ENCODE results near the gene GCN1. TPM values are rescaled to one million over a fixed set of nuclear protein-coding genes. Genes with fewer than 3 reads are reported as not detected.

GCN1 gene
- total RNA-seq, 2 experiments from 2014 or later = 217 to 343 TPM

DNA sequence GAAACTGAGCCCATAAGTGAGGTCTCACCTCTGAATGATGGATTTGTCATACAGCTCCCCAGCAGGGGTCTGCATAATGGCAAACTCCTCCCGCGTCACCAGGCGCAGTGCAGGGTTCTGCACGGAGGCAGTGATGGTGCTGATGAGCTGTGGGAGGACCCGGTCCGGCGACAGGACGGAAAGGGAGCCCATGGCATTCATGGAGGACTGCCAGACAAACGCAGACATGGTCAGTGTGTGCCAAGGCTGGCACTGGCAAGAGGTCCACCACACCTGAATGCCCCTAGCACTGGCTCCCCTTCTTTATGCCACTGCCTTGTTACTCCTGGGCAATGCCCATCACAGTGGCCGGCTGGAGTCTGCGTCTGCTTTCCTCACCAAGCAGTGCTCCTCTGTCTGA is 32.7 kb downstream of the GCN1 start:
- intact Hi-C loops (cut with micrococcal nuclease; ENCODE audit: unreplicated experiment) = no loop called here
- ChIA-PET CTCF (ENCODE audit: unreplicated experiment) (no interaction called here), POLR2A (interaction anchor here (1.2 kb wide), 1 partner anchor 39 kb away, joined by 3 read pairs; the partner anchor contains the start of gene RPLP0)
- BruUV-seq (replicated peaks) = no TSS peak
- Histone ChIP-seq H3K4me1 (ENCODE audit: insufficient read depth, low read length, poor library complexity, severe bottlenecking) (peaks cover 23% of the 10 kb centered on the region), H3K79me2 (ENCODE audit: insufficient read depth, low read depth, low read length) (peaks cover 7% of the 10 kb centered on the region; the same call in 1 of the 2 replicates), H3K27ac (ENCODE audit: low read depth, low read length, poor library complexity, severe bottlenecking) (no peak overlapping the region), H2AFZ (ENCODE audit: low read length) (no peak overlapping the region), H3K36me3 (ENCODE audit: insufficient read depth, low read length) (peaks cover 94% of the 10 kb centered on the region), H3K4me2 (ENCODE audit: low read length) (no peak overlapping the region), H3K4me3 (ENCODE audit: low read depth, low read length, poor library complexity, severe bottlenecking) (no peak overlapping the region), H3K9me2 (ENCODE audit: insufficient read depth, low read length) (no peaks in the 10 kb centered on the region), H4K20me1 (ENCODE audit: insufficient read depth, low read length) (no peaks in the 10 kb centered on the region), H3K9me3 (ENCODE audit: low read length) (0 out of 2 replicates have a peak, but pooled peaks cover 2% of the 10 kb centered on the region)
- no peak for DNase-seq (ENCODE audit: low spot score)
- no peak for TF ChIP-seq EZH2phosphoT487 (IDR thresholded peaks at IDR 0.05; ENCODE audit: borderline replicate concordance, low read depth, low read length)
- TF ChIP-seq CTCF (conservative IDR thresholded peaks at IDR 0.05; ENCODE audit: low read length) = no peak

- Histone ChIP-seq H3K4me2 (ENCODE audit: low read length) (no peak overlapping the region), H3K36me3 (ENCODE audit: insufficient read depth, low read length) (peaks cover 100% of the 10 kb centered on the region), H3K9me3 (ENCODE audit: low read length) (no peaks in the 10 kb centered on the region), H3K27ac (ENCODE audit: low read depth, low read length, poor library complexity, severe bottlenecking) (no peak overlapping the region), H2AFZ (ENCODE audit: low read length) (no peak overlapping the region), H4K20me1 (ENCODE audit: insufficient read depth, low read length) (no peaks in the 10 kb centered on the region), H3K4me3 (ENCODE audit: low read depth, low read length, poor library complexity, severe bottlenecking) (no peak overlapping the region), H3K79me2 (ENCODE audit: insufficient read depth, low read depth, low read length) (no peaks in the 10 kb centered on the region), H3K9me2 (ENCODE audit: insufficient read depth, low read length) (no peaks in the 10 kb centered on the region), H3K4me1 (ENCODE audit: insufficient read depth, low read length, poor library complexity, severe bottlenecking) (peaks cover 3% of the 10 kb centered on the region)
- POLR2A ChIA-PET = no interaction called here
- no TSS peak for BruUV-seq (replicated peaks)
- intact Hi-C loops (cut with micrococcal nuclease; ENCODE audit: unreplicated experiment) = no loop called here
- no peak for TF ChIP-seq CTCF (conservative IDR thresholded peaks at IDR 0.05; ENCODE audit: low read length)
- TF ChIP-seq EZH2phosphoT487 (IDR thresholded peaks at IDR 0.05; ENCODE audit: borderline replicate concordance, low read depth, low read length) = no peak
- CTCF ChIA-PET (ENCODE audit: unreplicated experiment) = interaction anchor here (0.6 kb wide), 1 partner anchor 43 kb away, joined by 3 read pairs; the partner anchor contains the start of gene RAB35
- no peak for DNase-seq (ENCODE audit: low spot score)
These were observed 34.8 kb downstream of the GCN1 start for GRCh38 chr12:120159509-120160237.

DNA sequence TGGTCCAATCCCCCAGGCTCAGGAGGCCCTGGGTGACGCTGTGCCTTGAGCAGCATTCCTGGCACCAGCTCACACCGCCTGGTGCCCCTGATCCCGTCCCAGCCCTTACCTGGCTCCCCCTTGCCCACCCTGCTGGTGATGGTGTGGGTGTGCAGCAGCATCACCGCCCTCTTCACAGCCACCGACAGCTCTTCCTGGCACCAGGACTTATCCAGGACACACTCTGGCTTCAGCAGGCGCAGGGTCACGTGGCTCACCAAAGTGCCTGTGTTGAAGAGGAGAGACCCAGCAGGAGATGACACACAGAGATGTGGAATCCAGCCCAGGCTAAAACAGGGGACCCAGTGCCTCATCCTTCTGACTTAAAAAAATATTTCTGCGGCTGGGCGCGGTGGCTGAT is 36.2 kb downstream of the GCN1 start:
- POLR2A ChIA-PET = interaction anchor here (0.7 kb wide), 1 partner anchor 29 kb away, joined by 5 read pairs; no protein-coding TSS in a partner anchor
- no peaks in the 10 kb centered on the region for H3K9me2 ChIP-seq (ENCODE audit: insufficient read depth, low read length)
- intact Hi-C loops (cut with micrococcal nuclease; ENCODE audit: unreplicated experiment) = no loop called here
- no peak overlapping the region for H2AFZ ChIP-seq (ENCODE audit: low read length)
- no peak overlapping the region for H3K4me3 ChIP-seq (ENCODE audit: low read depth, low read length, poor library complexity, severe bottlenecking)
- no peak for DNase-seq (ENCODE audit: low spot score)
- no peaks in the 10 kb centered on the region for H3K4me1 ChIP-seq (ENCODE audit: insufficient read depth, low read length, poor library complexity, severe bottlenecking)
- no peak for TF ChIP-seq CTCF (conservative IDR thresholded peaks at IDR 0.05; ENCODE audit: low read length)
- TF ChIP-seq EZH2phosphoT487 (IDR thresholded peaks at IDR 0.05; ENCODE audit: borderline replicate concordance, low read depth, low read length) = no peak
- no peaks in the 10 kb centered on the region for H3K9me3 ChIP-seq (ENCODE audit: low read length)
- H3K4me2 ChIP-seq (ENCODE audit: low read length) = no peak overlapping the region
- H3K36me3 ChIP-seq (ENCODE audit: insufficient read depth, low read length) = peaks cover 100% of the 10 kb centered on the region
- CTCF ChIA-PET (ENCODE audit: unreplicated experiment) = interaction anchor here (0.6 kb wide), 1 partner anchor 37 kb away, joined by 3 read pairs; no protein-coding TSS in a partner anchor
- H3K27ac ChIP-seq (ENCODE audit: low read depth, low read length, poor library complexity, severe bottlenecking) = no peak overlapping the region
- H3K79me2 ChIP-seq (ENCODE audit: insufficient read depth, low read depth, low read length) = no peaks in the 10 kb centered on the region
- BruUV-seq (replicated peaks) = no TSS peak
- no peaks in the 10 kb centered on the region for H4K20me1 ChIP-seq (ENCODE audit: insufficient read depth, low read length)

Data from OCI-LY7 (cell line).